H1 (cell line): ENCODE results near the gene NAV3. TPM values are rescaled to one million over a fixed set of nuclear protein-coding genes. Genes with fewer than 3 reads are reported as not detected.

Experiments
- CTCF ChIA-PET: fragments of 300-600 bp; sonication (Branson Sonifier 250); formaldehyde crosslinking; loops from one replicate; lab custom pipeline; 2021; ENCODE audit not compliant: partially characterized antibody; lab: Charles Lee
- POLR2A ChIA-PET: fragments of 300-600 bp; sonication (Branson Sonifier 250); formaldehyde crosslinking; loops from one replicate; lab custom pipeline; 2021; ENCODE audit warnings: inconsistent platforms; ENCODE audit not compliant: partially characterized antibody; lab: Charles Lee
- DNase-seq, 2 experiments: peaks; one replicate each; pipeline versions ENCODE4 v3.0.0 to v3.0.0-alpha.2; 2010 to 2022; ENCODE audit warnings: low spot score in 2 of 2, low read depth in 1 of 2, mixed read lengths in 1 of 2
- FAIRE-seq: peaks from 2 replicates; lab custom pipeline; 2011; peaks lifted over from hg19 to GRCh38; lab: Jason Lieb, UNC
- H2AFZ ChIP-seq: 2 replicates; pipeline ENCODE4 v1.8.1; 2012; ENCODE audit warnings: low read length, inconsistent platforms
- H2AK5ac ChIP-seq: 2 replicates; pipeline ENCODE4 v1.6.1; 2013; ENCODE audit warnings: low read depth, low read length
- H2BK120ac ChIP-seq: replicated peaks from 2 replicates; pipeline ENCODE3; 2013; ENCODE audit warnings: low read depth, low read length, inconsistent platforms
- H2BK12ac ChIP-seq: 2 replicates; pipeline ENCODE4 v1.6.1; 2013; ENCODE audit warnings: low read depth, low read length
- H2BK15ac ChIP-seq: 2 replicates; pipeline ENCODE4 v1.6.1; 2013; ENCODE audit warnings: low read length
- H2BK20ac ChIP-seq: 2 replicates; pipeline ENCODE4 v1.6.1; 2013; ENCODE audit warnings: low read length
- H2BK5ac ChIP-seq: 2 replicates; pipeline ENCODE4 v1.6.1; 2013; ENCODE audit warnings: low read depth, low read length
- H3K14ac ChIP-seq: 2 replicates; pipeline ENCODE4 v1.6.1; 2013; ENCODE audit warnings: inconsistent platforms; ENCODE audit not compliant: insufficient read length
- H3K18ac ChIP-seq: 2 replicates; pipeline ENCODE4 v1.6.1; 2013; ENCODE audit warnings: low read length; ENCODE audit errors: extremely low read depth
- H3K23ac ChIP-seq: 2 replicates; pipeline ENCODE4 v1.6.1; 2013; ENCODE audit warnings: inconsistent platforms; ENCODE audit not compliant: insufficient read length
- H3K23me2 ChIP-seq: 2 replicates; pipeline ENCODE4 v1.6.1; 2013; ENCODE audit warnings: low read depth, low read length
- H3K27ac ChIP-seq: 2 replicates; pipeline ENCODE4 v1.6.1; 2011; ENCODE audit warnings: low read depth, low read length, inconsistent platforms
- H3K27me3 ChIP-seq, 4 experiments: replicated peaks in 1 of 4; 1 replicate in 1 of 4; 2 replicates in 3 of 4; pipeline versions ENCODE4 v1.6.1 to v1.8.1; 2011 to 2013; ENCODE audit warnings: low read length in 3 of 4, mild to moderate bottlenecking in 3 of 4, inconsistent platforms in 2 of 4, mixed read lengths in 2 of 4, moderate library complexity in 1 of 4; ENCODE audit not compliant: control insufficient read depth in 3 of 4, insufficient read depth in 3 of 4; ENCODE audit errors: extremely low read depth in 1 of 4
- H3K36me3 ChIP-seq, 4 experiments: 2 replicates each; pipeline versions ENCODE4 v1.6.1 to v1.8.1; 2011 to 2013; ENCODE audit warnings: mild to moderate bottlenecking in 4 of 4, low read length in 3 of 4, moderate library complexity in 2 of 4, control low read depth in 1 of 4, inconsistent platforms in 1 of 4; ENCODE audit not compliant: insufficient read depth in 4 of 4, control insufficient read depth in 2 of 4
- H3K4ac ChIP-seq: replicated peaks from 2 replicates; pipeline ENCODE3; 2013; ENCODE audit warnings: low read length, low read depth, mixed read lengths, inconsistent platforms; ENCODE audit not compliant: insufficient read length
- H3K4me1 ChIP-seq, 4 experiments: replicated peaks in 1 of 4; 1 replicate in 1 of 4; 2 replicates in 3 of 4; pipeline versions ENCODE4 v1.6.1 to v1.8.1; 2011 to 2013; ENCODE audit warnings: low read length in 3 of 4, inconsistent platforms in 2 of 4, mixed read lengths in 1 of 4; ENCODE audit not compliant: insufficient read depth in 4 of 4, control insufficient read depth in 3 of 4
- H3K4me2 ChIP-seq, 2 experiments: 2 replicates each; pipeline versions ENCODE4 v1.6.1 to v1.8.1; 2011 to 2013; ENCODE audit warnings: low read depth in 2 of 2, low read length in 2 of 2, control low read depth in 1 of 2, inconsistent platforms in 1 of 2, mild to moderate bottlenecking in 1 of 2; ENCODE audit not compliant: insufficient read depth in 1 of 2
- H3K4me3 ChIP-seq, 4 experiments: fragments of 200-600, 300-600 bp in 1 of 4; sonication (generic), shearing (Covaris generic), sonication (Bioruptor Twin) in 1 of 4; 2 replicates each; pipeline versions ENCODE4 v1.5.1 to v1.8.1; 2011 to 2016; ENCODE audit warnings: low read length in 4 of 4, low read depth in 3 of 4, control low read depth in 2 of 4, inconsistent platforms in 2 of 4, mild to moderate bottlenecking in 2 of 4, mixed read lengths in 1 of 4, moderate library complexity in 1 of 4; ENCODE audit not compliant: insufficient read depth in 2 of 4; ENCODE audit errors: extremely low read depth in 1 of 4
- H3K56ac ChIP-seq: replicated peaks from 2 replicates; pipeline ENCODE3; 2013; ENCODE audit warnings: low read depth, mild to moderate bottlenecking, mixed read lengths, low read length, inconsistent platforms; ENCODE audit not compliant: insufficient read length
- H3K79me1 ChIP-seq: 2 replicates; pipeline ENCODE4 v1.6.1; 2013; ENCODE audit warnings: low read depth, low read length, control low read depth
- H3K79me2 ChIP-seq, 2 experiments: 2 replicates each; pipeline versions ENCODE4 v1.6.1 to v1.8.1; 2012 to 2013; ENCODE audit warnings: low read length in 2 of 2, mild to moderate bottlenecking in 2 of 2, inconsistent platforms in 1 of 2; ENCODE audit not compliant: insufficient read depth in 2 of 2, control insufficient read depth in 1 of 2
- H3K9ac ChIP-seq, 4 experiments: replicated peaks in 1 of 4; 1 replicate in 1 of 4; 2 replicates in 3 of 4; pipeline versions ENCODE4 v1.6.1 to v1.8.1; 2011 to 2013; ENCODE audit warnings: low read depth in 3 of 4, low read length in 3 of 4, control low read depth in 2 of 4, mild to moderate bottlenecking in 2 of 4, moderate library complexity in 2 of 4, inconsistent platforms in 1 of 4; ENCODE audit errors: extremely low read depth in 1 of 4
- H3K9me3 ChIP-seq, 2 experiments: 2 replicates each; pipeline versions ENCODE4 v1.6.1 to v1.8.1; 2012 to 2013; ENCODE audit warnings: mild to moderate bottlenecking in 2 of 2, moderate library complexity in 2 of 2, control low read depth in 1 of 2, inconsistent platforms in 1 of 2, low read depth in 1 of 2, low read length in 1 of 2, mixed read lengths in 1 of 2; ENCODE audit not compliant: insufficient read depth in 2 of 2
- H4K20me1 ChIP-seq, 2 experiments: replicated peaks in 1 of 2; 2 replicates each; pipeline versions ENCODE3 to v1.8.1; 2011 to 2013; ENCODE audit warnings: inconsistent platforms in 2 of 2, low read length in 2 of 2, mild to moderate bottlenecking in 1 of 2; ENCODE audit not compliant: insufficient read depth in 2 of 2, control insufficient read depth in 1 of 2
- H4K5ac ChIP-seq: 2 replicates; pipeline ENCODE4 v1.6.1; 2013; ENCODE audit warnings: low read length, low read depth, mixed read lengths, inconsistent platforms; ENCODE audit not compliant: insufficient read length
- H4K8ac ChIP-seq: 2 replicates; pipeline ENCODE4 v1.8.0; 2013; ENCODE audit warnings: mild to moderate bottlenecking, moderate library complexity, low read length, inconsistent platforms; ENCODE audit not compliant: insufficient read depth; ENCODE audit errors: extremely low read depth
- H4K91ac ChIP-seq: replicated peaks from 2 replicates; pipeline ENCODE3; 2013; ENCODE audit warnings: low read length, mixed read lengths, inconsistent platforms; ENCODE audit not compliant: insufficient read length
- BACH1 ChIP-seq: IDR thresholded peaks from 2 replicates; pipeline ENCODE4 v1.6.1; 2012; ENCODE audit warnings: low read length, improper control_type of control experiment
- GTF2F1 ChIP-seq: IDR thresholded peaks from 2 replicates; pipeline ENCODE4 v1.6.1; 2012; ENCODE audit warnings: low read depth, low read length, improper control_type of control experiment, borderline replicate concordance
- NRF1 ChIP-seq: IDR thresholded peaks from 2 replicates; pipeline ENCODE4 v1.6.1; 2011; ENCODE audit warnings: mild to moderate bottlenecking, low read depth, low read length, improper control_type of control experiment
- POLR2AphosphoS5 ChIP-seq: IDR thresholded peaks from 2 replicates; pipeline ENCODE4 v1.6.1; 2011; ENCODE audit warnings: low read depth, low read length
- RBBP5 ChIP-seq: IDR thresholded peaks from 2 replicates; pipeline ENCODE4 v1.7.1; 2012; ENCODE audit warnings: low read depth, mild to moderate bottlenecking, inconsistent platforms, low read length, moderate library complexity, borderline replicate concordance
- SIRT6 ChIP-seq: IDR thresholded peaks from one replicate; pipeline ENCODE4 v1.7.1; 2012; ENCODE audit warnings: low read length, inconsistent platforms
- SIX5 ChIP-seq: IDR thresholded peaks from 2 replicates; pipeline ENCODE4 v1.6.1; 2011; ENCODE audit warnings: mild to moderate bottlenecking, low read depth, low read length
- WGBS, 2 experiments: shearing (Covaris generic) in 1 of 2; methylation state at CpG; one replicate each; pipeline versions ENCODE4 v1.1.6 to v1.1.7; 2013 to 2015; ENCODE audit warnings: low lambda C conversion rate in 2 of 2, mixed read lengths in 2 of 2, inconsistent platforms in 1 of 2, low coverage in 1 of 2, missing lambda C conversion rate in 1 of 2; ENCODE audit not compliant: insufficient replicate concordance in 2 of 2, insufficient coverage in 1 of 2, insufficient read length in 1 of 2; ENCODE audit errors: extremely low coverage in 1 of 2, missing lambda C conversion rate in 1 of 2; 5-methylcytosine and 5-hydroxymethylcytosine counted together
- polyA plus RNA-seq, 7 experiments: library from polyadenylated mRNA; depleted of rRNA in 3 of 7; stranded (reverse) in 5 of 7; unstranded in 2 of 7; fragments of >200 nt in 5 of 7; fragments of 200-250 nt in 2 of 7; gene quantifications; 1 replicate in 5 of 7; 2 replicates in 1 of 7; 4 replicates in 1 of 7; pipeline versions ENCODE4 v1.2.1 to v1.2.3, GENCODE V29; 2011 to 2013; ENCODE audit warnings: missing spikeins in 2 of 7, mixed read lengths in 2 of 7
- total RNA-seq: library from RNA; stranded (reverse); fragmentation: NEBNext Ultra II Directional; extraction: Animal tissue kit (Norgen Biotek cat#: 25700); gene quantifications from 2 replicates; pipeline ENCODE4 v1.2.1, GENCODE V29; 2021
- TF ChIP-seq, protein P1 (sequence below): IDR thresholded peaks from 2 replicates; pipeline ENCODE4 v1.6.1; 2011; ENCODE audit warnings: low read depth, mild to moderate bottlenecking, low read length; ENCODE audit not compliant: insufficient read depth

The NAV3 gene
- total and polyA plus RNA-seq, 2 of the 8 experiments (the other 6 are each of a cell fraction or from before 2014, with no cell fraction given): 0.47 to 5.0 TPM

DNA sequence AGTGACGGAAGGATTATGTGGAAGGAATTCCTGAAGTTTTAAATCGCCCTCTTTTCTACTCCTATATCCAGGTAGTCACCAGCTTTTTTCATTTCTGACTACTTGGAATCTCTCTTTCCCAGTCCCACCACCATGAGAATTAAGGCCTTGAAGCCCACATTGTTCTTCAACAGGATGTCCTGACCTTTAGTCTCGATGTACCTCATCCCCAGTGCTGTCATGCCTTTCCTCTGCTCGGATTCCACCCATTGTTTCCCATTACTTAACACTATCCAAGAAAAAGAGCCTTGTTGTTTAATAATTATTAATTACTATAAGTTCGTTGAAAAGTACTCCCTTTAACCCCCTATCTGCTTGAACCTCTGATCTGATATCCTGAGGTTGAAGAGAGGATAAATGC, 44.0 kb upstream of the NAV3 start:
- Histone ChIP-seq H3K9ac (no peak overlapping the region), H2BK5ac (no peak overlapping the region), H3K18ac (no peak overlapping the region), H2BK15ac (no peak overlapping the region), H4K8ac (no peak overlapping the region), H3K4me2 (no peak overlapping the region), H2AK5ac (no peak overlapping the region), H3K4ac (no peak overlapping the region), H3K79me2 (no peaks in the 10 kb centered on the region), H3K23ac (no peak overlapping the region), H3K9me3 (no peaks in the 10 kb centered on the region), H2AFZ (no peak overlapping the region), H2BK12ac (no peak overlapping the region), H3K27ac (no peak overlapping the region), H3K4me3 (no peak overlapping the region), H3K36me3 (no peaks in the 10 kb centered on the region), H3K27me3 (peaks cover 0 to 1% (median 0%) of the 10 kb centered on the region in 4 experiments; a peak in 1 of 7 replicates)
- ChIA-PET CTCF (no interaction called here), POLR2A (no interaction called here)
- WGBS, 2 experiments: 95 to 100% methylated on average over 1 to 5 of the region's 5 CpGs
- FAIRE-seq: no peak
- no peak for TF ChIP-seq SIX5
- no peak for TF ChIP-seq NRF1
- no peak for TF ChIP-seq POLR2AphosphoS5
- TF ChIP-seq BACH1: no peak
- no peak for TF ChIP-seq SIRT6
- TF ChIP-seq RBBP5: no peak
- TF ChIP-seq GTF2F1: no peak
- TF ChIP-seq, protein P1, sequence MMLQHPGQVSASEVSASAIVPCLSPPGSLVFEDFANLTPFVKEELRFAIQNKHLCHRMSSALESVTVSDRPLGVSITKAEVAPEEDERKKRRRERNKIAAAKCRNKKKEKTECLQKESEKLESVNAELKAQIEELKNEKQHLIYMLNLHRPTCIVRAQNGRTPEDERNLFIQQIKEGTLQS: no peak
- TF ChIP-seq, all 59 proteins: peak for 0
- Histone ChIP-seq H3K23me2 (no peaks in the 10 kb centered on the region), H4K5ac (no peak overlapping the region), H3K4me1 (peaks cover 0 to 4% (median 0%) of the 10 kb centered on the region in 4 experiments; a peak in 2 of 7 replicates), H3K14ac (no peak overlapping the region), H2BK120ac (no peak overlapping the region), H2BK20ac (no peak overlapping the region), H4K20me1 (no peaks in the 10 kb centered on the region), H3K56ac (no peak overlapping the region), H4K91ac (no peak overlapping the region), H3K79me1 (no peaks in the 10 kb centered on the region)
- DNase-seq: no peak
